Erythroblast (primary cell): ENCODE results near the gene SCUBE1.

Source experiments
- DNase-seq, 2 experiments: peaks; one replicate each; lab custom pipeline; 2025; lab: John Stamatoyannopoulos, UW
- GATA1 ChIP-seq: IDR thresholded peaks from 2 replicates; pipeline ENCODE4 v1.6.1; 2011; ENCODE audit warnings: low read depth, mild to moderate bottlenecking, control low read depth, low read length, moderate library complexity
- POLR2A ChIP-seq: IDR thresholded peaks from 2 replicates; pipeline ENCODE4 v1.6.1; 2011; ENCODE audit warnings: mild to moderate bottlenecking, low read length

SCUBE1 gene

DNA sequence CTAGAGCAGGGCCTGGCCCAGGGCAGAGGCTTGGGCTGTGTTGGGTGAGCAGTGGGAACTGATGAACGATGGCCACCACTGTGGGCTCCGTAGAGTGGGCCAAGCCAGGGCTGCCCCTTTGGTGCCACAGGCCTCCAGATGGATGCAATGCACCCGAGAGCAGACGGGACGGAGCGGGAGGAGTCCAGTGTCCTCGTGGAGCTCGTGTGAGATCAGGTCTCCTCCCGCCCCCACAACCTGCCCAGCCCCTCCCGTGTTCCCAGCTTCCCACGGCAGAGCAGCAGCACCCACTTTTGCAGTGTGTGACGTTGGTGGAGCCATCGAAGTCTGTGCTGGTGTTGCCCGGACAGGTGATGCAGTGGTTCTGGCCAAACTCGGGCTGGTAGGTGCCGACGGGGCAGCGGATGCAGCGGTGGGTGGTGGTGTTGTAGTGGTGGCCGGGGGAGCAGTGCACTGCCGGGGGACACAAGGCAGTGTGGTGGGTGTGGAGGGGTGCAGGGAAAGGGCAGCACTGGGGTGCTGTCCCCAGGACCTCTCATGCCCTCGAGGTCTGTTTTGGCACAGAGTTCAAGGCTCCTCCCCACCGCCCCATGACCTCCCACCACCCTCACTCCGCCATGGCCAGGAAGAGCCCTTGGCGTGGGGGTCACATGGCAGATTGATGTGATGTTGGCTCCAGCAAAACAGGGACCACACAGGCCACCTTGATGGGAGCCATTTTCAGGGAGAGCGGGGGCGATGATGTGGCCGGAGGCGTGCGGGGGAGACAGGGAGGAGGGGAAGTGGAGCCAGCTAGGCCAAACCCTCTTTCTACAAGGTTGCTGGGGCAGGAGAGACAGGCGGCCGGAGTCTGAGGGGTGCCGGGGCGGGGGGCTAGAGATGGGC lies 132.3 kb downstream of the SCUBE1 start:
- TF ChIP-seq POLR2A = no peak
- TF ChIP-seq GATA1 = no peak
- DNase-seq = no peak

DNA sequence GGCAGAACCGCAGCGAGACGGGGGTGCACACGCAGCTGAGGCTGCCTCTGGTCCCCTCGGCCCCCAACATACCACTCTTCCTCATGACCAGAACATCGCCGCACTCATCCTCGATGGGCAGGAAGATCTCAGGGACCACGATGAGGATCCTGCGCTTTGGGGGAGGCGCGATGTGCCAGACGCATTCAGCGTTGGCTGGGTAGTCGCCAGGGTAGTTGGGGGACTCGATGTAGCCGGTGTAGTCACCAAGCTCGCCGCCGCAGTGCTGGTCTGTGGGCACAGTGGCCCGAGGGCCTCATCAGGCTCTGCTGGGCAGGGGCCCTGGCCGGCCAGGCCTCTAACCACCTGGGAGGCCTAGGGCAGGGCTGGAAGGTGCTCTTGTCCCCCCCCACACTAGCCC lies 133.2 kb downstream of the SCUBE1 start:
- TF ChIP-seq GATA1 (no peak), POLR2A (no peak)
- no peak for DNase-seq

DNA sequence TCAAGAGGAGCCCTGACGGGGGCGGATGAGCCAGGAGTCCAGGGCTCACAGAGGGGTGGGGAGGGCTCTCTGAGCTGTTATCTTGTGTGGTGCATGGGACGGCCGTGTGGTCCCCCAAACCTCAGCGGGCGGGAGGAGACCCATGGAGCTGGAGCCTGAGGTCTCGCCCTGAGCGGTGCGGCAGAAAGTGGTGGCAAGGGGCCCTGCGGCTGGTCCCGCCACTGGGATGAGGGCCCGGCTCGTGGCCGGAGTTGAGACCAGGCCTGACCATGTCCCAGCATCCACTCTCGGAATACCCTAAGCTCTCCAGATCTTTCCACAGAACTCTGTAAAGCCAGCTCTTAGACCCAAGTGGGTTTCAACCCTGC lies 133.7 kb downstream of the SCUBE1 start:
- TF ChIP-seq GATA1 (no peak), POLR2A (no peak)

DNA sequence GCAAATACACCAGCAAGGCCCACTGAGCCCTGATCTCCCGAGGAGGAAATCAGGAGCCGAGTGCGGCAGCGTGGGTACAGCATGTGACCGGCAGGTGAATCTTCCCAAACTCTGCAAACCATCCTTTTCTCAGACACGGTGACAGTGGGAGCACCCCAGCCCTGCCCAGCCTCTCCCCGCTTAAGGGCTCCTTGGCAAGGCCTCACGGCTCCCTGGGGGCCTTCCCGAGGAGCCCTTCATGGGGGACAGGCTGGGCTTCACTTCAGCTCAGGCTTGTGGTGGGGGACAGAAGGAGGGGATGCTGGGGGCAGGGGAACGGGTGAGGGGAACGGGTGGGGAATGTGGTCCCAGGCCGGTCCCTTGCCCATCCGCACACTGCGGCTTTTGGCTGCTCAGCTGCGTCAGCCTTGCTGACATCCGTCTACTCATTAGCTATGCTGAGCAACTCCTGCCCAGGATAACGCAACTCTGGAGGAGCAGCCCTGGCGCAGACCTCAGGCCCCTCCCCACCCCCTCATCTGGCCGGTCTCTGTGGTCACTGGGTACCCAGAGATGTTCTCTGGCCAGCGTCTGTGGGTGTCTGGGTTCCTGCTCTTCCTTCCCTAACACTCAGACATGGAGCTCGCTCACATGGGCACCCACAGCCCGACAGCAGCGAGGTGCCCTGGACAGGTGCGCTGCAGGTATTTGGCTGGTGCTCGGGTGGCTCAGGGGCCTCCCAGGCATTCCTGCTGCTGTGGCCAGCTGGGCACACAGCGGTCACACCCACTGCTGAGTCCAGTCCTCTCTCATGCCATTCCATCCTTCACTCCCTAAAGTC lies 134.3 kb downstream of the SCUBE1 start:
- DNase-seq = no peak
- TF ChIP-seq POLR2A (no peak), GATA1 (no peak)

More for the DNA sequence above, 133.7 kb downstream of the SCUBE1 start:
- no peak for DNase-seq

DNA sequence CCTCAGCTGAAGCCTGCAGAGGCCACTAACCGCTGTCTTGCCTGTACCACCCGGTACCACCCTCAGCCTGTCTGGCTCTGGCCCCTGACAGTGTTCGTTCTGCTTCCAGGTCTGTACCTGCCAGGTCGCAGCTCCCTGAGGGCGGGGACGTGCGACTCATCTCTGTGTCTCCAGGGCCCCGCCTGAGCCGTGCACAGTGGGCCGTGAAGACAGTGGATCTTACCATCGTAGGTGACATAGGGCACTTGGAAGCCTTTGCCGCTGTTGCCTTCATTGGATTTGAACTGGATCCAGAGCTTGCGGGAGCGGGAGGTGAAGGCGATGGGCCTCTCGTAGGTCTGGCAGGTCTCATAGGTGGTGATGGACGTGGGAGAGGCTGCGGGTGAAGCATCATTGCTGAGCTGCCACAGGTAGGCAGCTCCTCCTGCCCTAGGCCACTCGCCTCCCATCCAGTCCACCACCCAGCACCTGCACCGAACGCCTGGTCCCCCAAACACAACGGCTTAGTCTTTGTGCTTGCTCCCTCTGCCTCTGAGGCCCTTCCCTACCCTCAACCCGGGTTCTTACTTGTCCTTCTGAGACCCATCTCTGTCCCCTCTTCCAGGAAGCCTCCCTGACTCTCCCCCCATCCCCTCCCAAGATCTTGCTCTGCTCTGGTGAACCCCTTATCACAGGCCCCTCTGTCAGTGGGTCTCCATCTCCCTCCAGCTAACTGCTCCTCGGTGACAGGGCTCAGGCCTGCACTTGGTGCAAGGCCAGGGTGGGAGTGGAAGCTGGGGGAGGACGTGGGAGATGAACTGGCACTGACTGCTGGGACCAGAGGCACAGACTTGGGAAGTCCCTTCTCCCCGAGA lies 135.1 kb downstream of the SCUBE1 start:
- DNase-seq = no peak
- TF ChIP-seq GATA1 (no peak), POLR2A (no peak)

DNA sequence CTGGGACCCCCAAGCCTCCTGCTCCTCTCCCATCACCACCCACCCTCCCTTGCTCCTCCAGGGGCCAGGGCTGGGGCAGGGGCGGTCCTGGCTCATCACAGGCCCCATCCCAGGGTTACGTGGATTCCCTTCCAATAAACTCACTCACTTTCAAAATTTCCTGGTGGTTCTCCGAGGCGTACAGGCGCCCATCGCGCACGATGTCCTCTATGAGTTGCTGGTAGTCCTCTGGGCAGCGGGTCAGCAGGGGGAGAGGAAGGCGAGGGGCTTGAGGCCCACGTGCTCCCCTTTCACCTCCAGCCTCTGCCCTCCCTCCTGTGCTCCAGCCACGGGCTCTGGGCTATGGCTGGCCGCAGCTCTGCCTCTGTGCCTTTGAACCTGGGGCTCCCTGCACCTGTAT lies 135.8 kb downstream of the SCUBE1 start:
- no peak for DNase-seq
- no peak for TF ChIP-seq POLR2A
- TF ChIP-seq GATA1 = no peak

DNA sequence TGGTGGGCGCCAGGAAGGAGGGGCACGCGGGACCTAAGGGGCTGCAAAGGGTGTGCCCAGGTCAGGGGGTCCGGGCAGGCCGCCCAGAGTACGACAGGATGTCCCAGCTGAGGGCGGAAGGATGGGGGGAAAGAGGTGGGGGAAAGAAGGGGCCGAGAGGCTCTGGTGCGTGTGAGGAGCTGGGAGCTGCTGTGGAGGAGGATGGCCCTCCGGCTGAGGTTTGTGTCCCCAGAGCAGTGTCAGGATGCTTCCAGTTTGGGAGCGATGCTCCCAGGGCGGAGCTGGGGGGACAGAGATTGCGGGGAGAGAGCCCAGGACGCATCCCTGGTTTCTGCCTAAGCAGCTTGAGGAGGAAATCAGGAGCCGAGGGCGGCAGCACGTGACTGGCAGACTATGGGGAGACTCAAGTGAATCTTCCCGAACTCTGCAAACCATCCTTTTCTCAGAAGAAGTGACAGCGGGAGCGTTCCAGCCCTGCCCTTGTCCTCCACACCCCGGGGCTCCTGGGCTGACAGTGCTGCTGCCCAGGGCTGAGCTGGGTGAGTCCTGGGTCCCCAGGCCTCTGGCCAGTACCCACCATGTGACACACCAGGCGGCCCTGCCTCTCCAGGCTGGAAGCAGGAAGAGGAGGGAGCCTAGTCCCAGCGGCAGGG lies 136.5 kb downstream of the SCUBE1 start:
- TF ChIP-seq POLR2A = no peak
- no peak for TF ChIP-seq GATA1
- no peak for DNase-seq

DNA sequence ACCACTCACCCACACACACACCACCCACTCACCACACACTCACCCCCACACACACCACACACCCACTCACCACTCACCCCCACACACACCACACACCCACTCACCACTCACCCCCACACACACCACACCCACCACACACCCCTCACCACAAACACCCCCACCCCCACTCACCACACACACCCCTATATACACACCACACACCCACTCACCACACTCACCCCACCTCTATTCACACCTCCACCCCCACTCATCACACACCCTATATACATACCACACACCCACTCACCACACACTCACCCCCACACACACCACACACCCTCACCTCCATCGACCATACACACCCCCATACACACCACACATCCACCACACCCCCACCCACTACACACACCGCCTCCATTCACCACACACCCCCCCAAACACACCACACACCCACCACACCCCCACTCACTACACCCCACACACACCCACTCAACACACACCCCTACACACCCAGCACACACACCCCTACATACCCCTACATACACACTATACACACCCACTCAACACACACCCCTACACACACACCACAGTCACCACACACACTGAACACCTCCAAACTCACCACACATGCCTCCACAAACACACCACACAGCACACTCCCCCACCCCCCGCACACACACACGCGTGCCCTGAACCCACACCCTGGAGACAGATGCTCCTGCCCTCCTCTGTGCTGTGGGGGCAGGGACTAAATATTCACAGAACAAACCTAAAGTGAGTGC lies 137.2 kb downstream of the SCUBE1 start:
- TF ChIP-seq POLR2A = no peak
- TF ChIP-seq GATA1 = no peak
- DNase-seq = no peak

DNA sequence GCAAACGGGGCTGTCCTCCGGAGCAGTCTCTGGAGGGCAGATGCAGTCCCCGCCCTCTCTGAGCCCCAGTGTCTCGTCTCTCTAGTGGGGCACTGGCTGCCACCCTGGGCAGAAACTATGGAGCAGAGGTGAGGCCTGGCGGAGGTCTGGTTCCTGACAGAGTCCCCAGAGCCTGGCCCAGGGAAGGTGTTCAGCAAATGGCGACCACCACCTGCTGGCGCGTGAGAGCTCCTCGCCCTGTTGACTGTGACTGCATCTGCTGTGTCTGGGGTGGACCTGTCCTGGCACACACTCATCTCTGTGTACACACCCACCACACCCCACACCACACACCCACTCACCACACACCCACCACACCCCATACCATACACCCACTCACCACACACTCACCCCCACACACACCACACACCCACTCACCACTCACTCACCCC lies 137.9 kb downstream of the SCUBE1 start:
- DNase-seq = no peak
- TF ChIP-seq GATA1 (no peak), POLR2A (no peak)

DNA sequence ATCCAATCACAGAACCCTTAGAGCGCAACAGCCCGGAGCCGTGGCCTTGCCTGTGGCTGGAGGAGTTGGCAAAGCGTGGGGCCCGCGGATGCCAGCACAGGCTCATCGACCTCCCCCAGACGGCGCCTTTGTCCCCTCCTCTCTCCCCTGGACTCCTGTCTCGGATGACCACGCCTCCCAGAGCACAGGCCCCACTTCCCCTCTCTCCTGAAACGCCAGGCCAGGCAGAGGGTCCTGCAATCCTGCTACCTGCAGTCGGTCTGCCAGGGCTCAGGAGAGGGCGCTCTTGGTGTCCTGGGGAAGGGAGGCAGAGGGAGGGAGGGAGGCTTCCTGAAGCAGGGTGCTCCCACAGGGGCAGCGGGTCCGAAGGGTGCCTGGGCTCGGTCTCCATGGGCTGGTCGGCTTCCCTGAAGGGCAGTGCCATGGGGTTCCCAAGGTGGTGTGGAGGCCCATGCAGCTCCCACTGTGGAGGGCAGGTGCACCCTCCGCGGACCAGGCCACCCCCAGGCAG lies 139.6 kb downstream of the SCUBE1 start:
- no peak for DNase-seq
- TF ChIP-seq POLR2A (no peak), GATA1 (no peak)

DNA sequence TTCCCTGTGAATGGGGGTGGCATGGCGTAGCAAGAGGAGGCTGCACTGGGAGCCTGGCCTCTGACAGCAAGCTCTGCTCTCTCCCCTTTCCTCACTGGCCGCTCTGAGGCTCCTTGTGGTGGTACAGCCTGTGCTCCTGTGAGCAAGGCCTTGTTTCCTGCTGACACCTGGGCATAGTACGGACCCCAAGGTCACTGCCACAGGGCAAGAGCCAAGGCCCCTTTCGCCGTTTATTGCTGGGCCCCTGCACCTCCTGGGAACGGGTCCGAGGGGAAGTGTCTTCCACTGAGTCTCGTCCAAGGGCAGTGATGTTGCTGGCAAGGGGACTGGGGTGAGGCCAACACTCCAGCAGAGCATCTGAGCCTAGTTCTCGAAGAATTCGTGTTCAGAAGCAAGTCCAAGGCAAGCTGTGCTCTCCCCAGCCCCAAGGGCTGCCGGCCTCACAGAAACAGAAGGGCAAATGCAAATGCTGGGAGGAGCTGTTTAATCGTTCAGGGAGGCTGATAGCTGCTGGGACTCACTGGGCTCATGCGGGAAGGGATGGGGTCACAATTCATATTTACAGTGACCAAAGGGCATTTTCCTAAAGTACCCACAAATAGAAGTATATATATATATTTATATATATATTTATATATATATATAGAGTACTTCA lies 140.3 kb downstream of the SCUBE1 start:
- TF ChIP-seq POLR2A (no peak), GATA1 (no peak)
- DNase-seq = no peak
